Tibial nerve (tissue), 4 donors: ENCODE results near the gene SAP30BP.

Experiments
- CTCF ChIP-seq, 5 experiments: fragments of 200-600 bp in 3 of 5; fragments of 450-650 bp in 2 of 5; sonication (generic) in 3 of 5; IDR thresholded peaks; one replicate each; pipeline ENCODE4 v1.5.1; 2016 to 2019; ENCODE audit warnings: antibody characterized with exemption in 5 of 5, mild to moderate bottlenecking in 3 of 5, moderate library complexity in 2 of 5
- EP300 ChIP-seq, 2 donors: sonication (generic); formaldehyde crosslinking; IDR thresholded peaks; one replicate each; pipeline ENCODE4 v1.6.1; 2017; ENCODE audit warnings: antibody characterized with exemption in 2 of 2, mild to moderate bottlenecking in 1 of 2
- POLR2A ChIP-seq, 2 donors: fragments of 450-650 bp; IDR thresholded peaks; one replicate each; pipeline ENCODE4 v1.6.1; 2017; ENCODE audit warnings: antibody characterized with exemption in 2 of 2, mild to moderate bottlenecking in 2 of 2, moderate library complexity in 2 of 2

- TF ChIP-seq CTCF (IDR thresholded peaks at IDR 0.05) (no peak), POLR2A (IDR thresholded peaks at IDR 0.05) (no peak), EP300 (IDR thresholded peaks at IDR 0.05) (no peak)
Measured at GRCh38 chr17:75725504-75725903, 58.4 kb downstream of the SAP30BP start.
